ENCODE measurements around the gene ABHD12.
"Not testable (repeated sequence)": the region's sequence is repeated elsewhere in the genome, so short reads cannot be mapped to it uniquely, and the experiment has no call there.

The ABHD12 gene
- total RNA-seq, result 43.7 to 198 (median 149) reads per million in 18 experiments

GRCh38 chr20:25390538-25391528 lies at the start of gene ABHD12:
ABHD12 (minus strand) TSS chr20:25390835; CDS start chr20:25390703, 132 bp downstream.
- peak; percentile 97 to 98 for DNase-seq

- peak in 1 of 2 donors; percentile 44 for DNase-seq
These were observed 48.7 kb upstream of the ABHD12 start for GRCh38 chr20:25439328-25439727.

- no peak for DNase-seq
These were observed 46.5 kb upstream of the ABHD12 start for GRCh38 chr20:25437153-25437581.

GRCh38 chr20:25424536-25424935 lies 33.9 kb upstream of the ABHD12 start:
- DNase-seq, result no peak

GRCh38 chr20:25422032-25422431 lies 31.4 kb upstream of the ABHD12 start:
- DNase-seq, result no peak

- DNase-seq, result no peak
These were observed 30.5 kb upstream of the ABHD12 start for GRCh38 chr20:25421102-25421501.

- peak; percentile 10 to 54 for DNase-seq
These were observed 28.1 kb upstream of the ABHD12 start for GRCh38 chr20:25418776-25419175.

- DNase-seq, result no peak
These were observed 18.3 kb upstream of the ABHD12 start for GRCh38 chr20:25408890-25409289.

GRCh38 chr20:25408170-25408547 lies 17.5 kb upstream of the ABHD12 start:
- DNase-seq, result no peak

- peak; percentile 83 to 88 for DNase-seq
These were observed 16.9 kb upstream of the ABHD12 start, which contains the start of gene GINS1 for GRCh38 chr20:25407311-25408169. GINS1 (plus strand) TSS chr20:25407673; CDS start chr20:25407821, 148 bp downstream.

- DNase-seq, result no peak
These were observed 11.9 kb upstream of the ABHD12 start for GRCh38 chr20:25402583-25402982.

GRCh38 chr20:25400291-25400732 lies 9.7 kb upstream of the ABHD12 start:
- not testable (repeated sequence) for DNase-seq

GRCh38 chr20:25399037-25399430 lies 8.4 kb upstream of the ABHD12 start:
- peak; percentile 65 to 77 for DNase-seq

- no peak for DNase-seq
These were observed 7.9 kb upstream of the ABHD12 start for GRCh38 chr20:25398376-25399036.

- DNase-seq, result no peak
These were observed 7.2 kb upstream of the ABHD12 start for GRCh38 chr20:25397821-25398220.

GRCh38 chr20:25397096-25397495 lies 6.5 kb upstream of the ABHD12 start:
- DNase-seq, result no peak

GRCh38 chr20:25394996-25395395 lies 4.4 kb upstream of the ABHD12 start:
- DNase-seq, result no peak

GRCh38 chr20:25394276-25394675 lies 3.6 kb upstream of the ABHD12 start:
- no peak for DNase-seq

GRCh38 chr20:25389858-25390537 lies 637 bp downstream of the ABHD12 start:
- DNase-seq, result peak in 1 of 2 donors; percentile 41

GRCh38 chr20:25389401-25389857 lies 1.2 kb downstream of the ABHD12 start:
- peak; percentile 12 to 40 for DNase-seq

- DNase-seq, result no peak
These were observed 7.8 kb downstream of the ABHD12 start for GRCh38 chr20:25382704-25383370.
